Keratinocyte (primary cell): ENCODE measurements around the gene VAV1. TPM values are rescaled to one million over a fixed set of nuclear protein-coding genes. Genes with fewer than 3 reads are reported as not detected.

Source experiments
- DNase-seq: peaks from one replicate; pipeline ENCODE4 v3.0.0-alpha.2; 2011; ENCODE audit warnings: low read depth, missing footprints, low spot score
- FAIRE-seq: peaks from 2 replicates; lab custom pipeline; 2011; peaks lifted over from hg19 to GRCh38; lab: Jason Lieb, UNC
- H2AFZ ChIP-seq: 2 replicates; pipeline ENCODE4 v1.6.0; 2012; ENCODE audit warnings: low read length, control low read depth, inconsistent platforms; ENCODE audit not compliant: control insufficient read depth
- H3K27ac ChIP-seq: 2 replicates; pipeline ENCODE4 v1.5.1; 2011; ENCODE audit warnings: low read length; ENCODE audit not compliant: control insufficient read depth, insufficient read depth
- H3K27me3 ChIP-seq: 3 replicates; pipeline ENCODE4 v1.6.0; 2011; ENCODE audit warnings: low read length; ENCODE audit not compliant: control insufficient read depth, insufficient read depth; ENCODE audit errors: extremely low read depth
- H3K36me3 ChIP-seq, 2 experiments: 2 replicates in 1 of 2; 3 replicates in 1 of 2; pipeline ENCODE4 v1.5.1; 2011; ENCODE audit warnings: low read length in 2 of 2, mild to moderate bottlenecking in 1 of 2; ENCODE audit not compliant: control insufficient read depth in 2 of 2, insufficient read depth in 2 of 2; ENCODE audit errors: extremely low read depth in 1 of 2
- H3K4me1 ChIP-seq: 3 replicates; pipeline ENCODE4 v1.5.1; 2011; ENCODE audit warnings: low read length; ENCODE audit not compliant: control insufficient read depth, insufficient read depth; ENCODE audit errors: extremely low read depth
- H3K4me2 ChIP-seq: 3 replicates; pipeline ENCODE4 v1.6.0; 2011; ENCODE audit warnings: low read depth, low read length; ENCODE audit not compliant: control insufficient read depth, insufficient read depth; ENCODE audit errors: extremely low read depth
- H3K4me3 ChIP-seq, 3 experiments: fragments of 200-600 bp in 1 of 3; sonication (generic) in 1 of 3; 2 replicates in 2 of 3; 3 replicates in 1 of 3; pipeline ENCODE4 v1.5.1; 2011 to 2016; ENCODE audit warnings: low read length in 3 of 3, mild to moderate bottlenecking in 3 of 3, control low read depth in 2 of 3, inconsistent platforms in 1 of 3, low read depth in 1 of 3, mixed read lengths in 1 of 3, mixed run types in 1 of 3, moderate library complexity in 1 of 3; ENCODE audit not compliant: control insufficient read depth in 2 of 3, insufficient read depth in 2 of 3; ENCODE audit errors: extremely low read depth in 1 of 3
- H3K79me2 ChIP-seq: 2 replicates; pipeline ENCODE4 v1.6.0; 2012; ENCODE audit warnings: low read length; ENCODE audit not compliant: control insufficient read depth, insufficient read depth
- H3K9ac ChIP-seq: 3 replicates; pipeline ENCODE4 v1.6.0; 2011; ENCODE audit warnings: low read length; ENCODE audit not compliant: control insufficient read depth, insufficient read depth; ENCODE audit errors: extremely low read depth
- H3K9me1 ChIP-seq: 3 replicates; pipeline ENCODE4 v1.6.0; 2011; ENCODE audit warnings: low read length; ENCODE audit not compliant: control insufficient read depth, insufficient read depth; ENCODE audit errors: extremely low read depth
- H3K9me3 ChIP-seq: 2 replicates; pipeline ENCODE4 v1.5.1; 2012; ENCODE audit warnings: low read depth, low read length; ENCODE audit not compliant: control insufficient read depth
- H4K20me1 ChIP-seq: 3 replicates; pipeline ENCODE4 v1.6.0; 2011; ENCODE audit warnings: low read length; ENCODE audit not compliant: control insufficient read depth, insufficient read depth; ENCODE audit errors: extremely low read depth
- EZH2 ChIP-seq: IDR thresholded peaks from one replicate; pipeline ENCODE4 v1.6.1; 2012; ENCODE audit warnings: inconsistent platforms, mild to moderate bottlenecking, low read length, moderate library complexity
- dilution Hi-C: fragments of 300-500 bp; cut with MboI; formaldehyde crosslinking; loops from one replicate; pipeline ENCODE4 v1.7.0; 2020; ENCODE audit warnings: low sequenced_read_pairs; ENCODE audit not compliant: extremely low pct_ligation_motif_present
- polyA plus RNA-seq, 5 experiments: library from polyadenylated mRNA; depleted of rRNA in 3 of 5; stranded (reverse) in 3 of 5; stranded (forward) in 1 of 5; unstranded in 1 of 5; fragments of >200 nt; gene quantifications; 1 replicate in 1 of 5; 2 replicates in 3 of 5; 3 replicates in 1 of 5; pipeline versions ENCODE4 v1.2.1 to v1.2.3, GENCODE V29; 2011 to 2012; ENCODE audit warnings: missing spikeins in 2 of 5, low read depth in 1 of 5, low replicate concordance in 1 of 5
- TF ChIP-seq, protein P1 (sequence below), 3 experiments: IDR thresholded peaks in 1 of 3; conservative IDR thresholded peaks in 1 of 3; optimal IDR thresholded peaks in 1 of 3; 2 replicates in 2 of 3; 3 replicates in 1 of 3; pipeline versions ENCODE3 to v1.5.1; 2011; ENCODE audit warnings: low read length in 3 of 3, mild to moderate bottlenecking in 3 of 3, moderate library complexity in 2 of 3, control low read depth in 1 of 3, inconsistent platforms in 1 of 3; ENCODE audit not compliant: insufficient read depth in 2 of 3; ENCODE audit errors: extremely low read depth in 1 of 3

VAV1 gene
- polyA plus RNA-seq, 1 donor (not counting 4 experiments of a cell fraction or from before 2014, with no cell fraction given): 0.42 TPM

DNA sequence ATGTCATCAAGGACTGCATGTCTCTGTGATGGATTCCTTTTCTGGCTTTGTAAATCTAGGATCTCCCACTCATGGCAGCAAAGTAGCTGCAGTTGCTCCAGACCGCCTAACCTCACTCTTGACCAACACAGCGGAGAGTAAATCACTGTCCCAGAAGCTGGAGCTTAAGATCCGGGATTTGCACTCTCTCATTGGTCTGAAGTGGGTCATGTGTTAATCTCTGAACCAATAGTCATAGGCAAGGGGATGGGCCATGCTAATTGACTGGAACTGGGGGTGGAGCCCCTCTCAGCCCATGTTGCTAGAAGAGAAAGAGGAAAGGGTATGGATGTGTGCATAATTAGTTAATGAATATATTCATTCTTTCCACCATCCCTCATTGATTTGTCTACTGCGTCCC is 34.0 kb downstream of the VAV1 start:
- dilution Hi-C loops: no loop called here

DNA sequence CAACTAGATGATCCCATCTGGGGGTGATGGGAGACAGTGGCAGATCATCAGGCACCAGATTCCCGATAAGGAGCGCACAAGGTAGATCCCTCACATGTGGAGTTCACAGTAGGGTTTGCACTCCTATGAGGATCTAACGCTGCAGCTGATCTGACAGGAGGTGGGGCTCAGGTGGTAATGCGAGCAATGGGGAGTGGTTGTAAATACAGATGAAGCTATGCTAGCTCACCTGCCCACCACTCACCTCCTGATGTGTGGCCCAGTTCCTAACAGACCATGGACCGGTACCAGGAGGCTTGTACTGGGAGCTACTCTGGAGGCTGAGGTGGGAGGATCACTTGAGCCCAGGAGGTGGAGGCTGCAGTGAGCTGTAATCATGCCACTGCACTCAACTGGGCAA is 34.8 kb downstream of the VAV1 start:
- H3K9me3 ChIP-seq: no peaks in the 10 kb centered on the region
- FAIRE-seq: no peak
- TF ChIP-seq, protein P1, sequence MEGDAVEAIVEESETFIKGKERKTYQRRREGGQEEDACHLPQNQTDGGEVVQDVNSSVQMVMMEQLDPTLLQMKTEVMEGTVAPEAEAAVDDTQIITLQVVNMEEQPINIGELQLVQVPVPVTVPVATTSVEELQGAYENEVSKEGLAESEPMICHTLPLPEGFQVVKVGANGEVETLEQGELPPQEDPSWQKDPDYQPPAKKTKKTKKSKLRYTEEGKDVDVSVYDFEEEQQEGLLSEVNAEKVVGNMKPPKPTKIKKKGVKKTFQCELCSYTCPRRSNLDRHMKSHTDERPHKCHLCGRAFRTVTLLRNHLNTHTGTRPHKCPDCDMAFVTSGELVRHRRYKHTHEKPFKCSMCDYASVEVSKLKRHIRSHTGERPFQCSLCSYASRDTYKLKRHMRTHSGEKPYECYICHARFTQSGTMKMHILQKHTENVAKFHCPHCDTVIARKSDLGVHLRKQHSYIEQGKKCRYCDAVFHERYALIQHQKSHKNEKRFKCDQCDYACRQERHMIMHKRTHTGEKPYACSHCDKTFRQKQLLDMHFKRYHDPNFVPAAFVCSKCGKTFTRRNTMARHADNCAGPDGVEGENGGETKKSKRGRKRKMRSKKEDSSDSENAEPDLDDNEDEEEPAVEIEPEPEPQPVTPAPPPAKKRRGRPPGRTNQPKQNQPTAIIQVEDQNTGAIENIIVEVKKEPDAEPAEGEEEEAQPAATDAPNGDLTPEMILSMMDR (optimal IDR thresholded peaks at IDR 0.05 in 1 of 3, IDR thresholded peaks at IDR 0.05 in 1 of 3, conservative IDR thresholded peaks at IDR 0.05 in 1 of 3; ENCODE audit: extremely low read depth in 1 of 3, insufficient read depth in 2 of 3, low read length in 3 of 3): no peak
- TF ChIP-seq EZH2: no peak
- no peak overlapping the region for H2AFZ ChIP-seq
- no peak for DNase-seq
- H3K36me3 ChIP-seq: no peaks in the 10 kb centered on the region
- H3K27ac ChIP-seq: no peak overlapping the region
- H3K9me1 ChIP-seq: no peaks in the 10 kb centered on the region
- H3K4me2 ChIP-seq: no peak overlapping the region
- no peaks in the 10 kb centered on the region for H3K79me2 ChIP-seq
- dilution Hi-C loops: no loop called here
- no peaks in the 10 kb centered on the region for H3K27me3 ChIP-seq
- no peak overlapping the region for H3K4me3 ChIP-seq
- no peaks in the 10 kb centered on the region for H4K20me1 ChIP-seq
- no peaks in the 10 kb centered on the region for H3K4me1 ChIP-seq
- no peak overlapping the region for H3K9ac ChIP-seq

More for the DNA sequence above, 34.0 kb downstream of the VAV1 start:
- H4K20me1 ChIP-seq: no peaks in the 10 kb centered on the region
- no peaks in the 10 kb centered on the region for H3K9me1 ChIP-seq
- H3K9me3 ChIP-seq: no peaks in the 10 kb centered on the region
- DNase-seq (no peak), FAIRE-seq (no peak)
- TF ChIP-seq, protein P1 (optimal IDR thresholded peaks at IDR 0.05 in 1 of 3, IDR thresholded peaks at IDR 0.05 in 1 of 3, conservative IDR thresholded peaks at IDR 0.05 in 1 of 3; ENCODE audit: extremely low read depth in 1 of 3, insufficient read depth in 2 of 3, low read length in 3 of 3): no peak
- TF ChIP-seq EZH2: no peak
- H3K9ac ChIP-seq: no peak overlapping the region
- H3K27ac ChIP-seq: no peak overlapping the region
- H3K4me2 ChIP-seq: no peak overlapping the region
- H3K36me3 ChIP-seq: no peaks in the 10 kb centered on the region
- H3K79me2 ChIP-seq: no peaks in the 10 kb centered on the region
- H3K4me1 ChIP-seq: peaks cover 3% of the 10 kb centered on the region
- H3K4me3 ChIP-seq: no peak overlapping the region
- no peaks in the 10 kb centered on the region for H3K27me3 ChIP-seq
- H2AFZ ChIP-seq: no peak overlapping the region
